SH-SY5Y (cell line): Measurements from ENCODE around the gene TRMT5.

Experiments
- GATA2 ChIP-seq: IDR thresholded peaks from 2 replicates; pipeline ENCODE4 v1.6.1; 2011; ENCODE audit warnings: mild to moderate bottlenecking, low read depth, low read length
- GATA3 ChIP-seq: IDR thresholded peaks from 2 replicates; pipeline ENCODE4 v1.6.1; 2011; ENCODE audit warnings: low read depth, mild to moderate bottlenecking, low read length, moderate library complexity

TRMT5 gene

GRCh38 chr14:60980811-60981632, at the start of gene TRMT5, which contains the start of gene SLC38A6:
TSS of gene TRMT5 (minus strand) at chr14:60981079. CDS start at chr14:60980973, 106 bp downstream.
TSS of gene SLC38A6 (plus strand) at chr14:60981245. CDS start at chr14:60981278, 33 bp downstream.
- TF ChIP-seq GATA2 (no peak), GATA3 (no peak)

- TF ChIP-seq GATA2 (no peak), GATA3 (no peak)
Measured at GRCh38 chr14:61026526-61026925, 45.6 kb upstream of the TRMT5 start.

- TF ChIP-seq GATA2, result no peak
- TF ChIP-seq GATA3, result no peak
Measured at GRCh38 chr14:61025251-61026223, 44.7 kb upstream of the TRMT5 start.

GRCh38 chr14:61019537-61019936, 38.7 kb upstream of the TRMT5 start:
- TF ChIP-seq GATA2, result no peak
- peak; percentile 38; the same call in 1 of the 2 replicates for TF ChIP-seq GATA3

- TF ChIP-seq GATA2, result no peak
- TF ChIP-seq GATA3, result no peak
Measured at GRCh38 chr14:61003571-61003970, 22.7 kb upstream of the TRMT5 start.

GRCh38 chr14:60999536-60999935, 18.7 kb upstream of the TRMT5 start:
- TF ChIP-seq GATA3 (no peak), GATA2 (no peak)

GRCh38 chr14:60998617-60999016, 17.7 kb upstream of the TRMT5 start:
- no peak for TF ChIP-seq GATA3
- TF ChIP-seq GATA2, result no peak

- no peak for TF ChIP-seq GATA2
- no peak for TF ChIP-seq GATA3
Measured at GRCh38 chr14:60989599-60989998, 8.7 kb upstream of the TRMT5 start.

- TF ChIP-seq GATA3 (no peak), GATA2 (no peak)
Measured at GRCh38 chr14:60986500-60986899, 5.6 kb upstream of the TRMT5 start.

- TF ChIP-seq GATA2 (no peak), GATA3 (no peak)
Measured at GRCh38 chr14:60984196-60984595, 3.3 kb upstream of the TRMT5 start.

GRCh38 chr14:60981633-60982455, 965 bp upstream of the TRMT5 start:
- TF ChIP-seq GATA2 (no peak), GATA3 (no peak)

GRCh38 chr14:60977847-60978246, 3.0 kb downstream of the TRMT5 start:
- no peak for TF ChIP-seq GATA2
- TF ChIP-seq GATA3, result no peak

GRCh38 chr14:60975551-60975950, 5.3 kb downstream of the TRMT5 start:
- TF ChIP-seq GATA2 (no peak), GATA3 (no peak)
